OCI-LY7 (cell line): ENCODE measurements around the gene DNAJC24. TPM values are rescaled to one million over a fixed set of nuclear protein-coding genes. Genes with fewer than 3 reads are reported as not detected.

ENCODE experiments used
- BruUV-seq: library from RNA; stranded (reverse); fragments of 400-500 nt; replicated peaks from 2 replicates; lab custom pipeline; 2021; lab: Mats Ljungman, UMichigan
- CTCF ChIA-PET: fragments of 300-600 bp; sonication (Branson Sonifier 250); formaldehyde crosslinking; loops from one replicate; lab custom pipeline; 2022; ENCODE audit warnings: antibody characterized with exemption; ENCODE audit not compliant: unreplicated experiment; lab: Charles Lee
- POLR2A ChIA-PET: fragments of 300-600 bp; sonication (Branson Sonifier 250); formaldehyde crosslinking; loops from one replicate; lab custom pipeline; 2022; ENCODE audit warnings: antibody characterized with exemption; lab: Charles Lee
- DNase-seq: peaks from one replicate; pipeline ENCODE4 v3.0.0-alpha.2; 2015; ENCODE audit warnings: low spot score
- H2AFZ ChIP-seq: fragments of 200-600 bp; sonication (generic), shearing (Covaris generic); 2 replicates; pipeline ENCODE4 v1.6.1; 2014; ENCODE audit warnings: mild to moderate bottlenecking, antibody characterized with exemption, low read length, moderate library complexity
- H3K27ac ChIP-seq: fragments of 200-600 bp; sonication (generic); 2 replicates; pipeline ENCODE4 v1.5.1; 2014; ENCODE audit warnings: mixed run types, low read depth, mild to moderate bottlenecking, moderate library complexity, low read length, inconsistent platforms; ENCODE audit not compliant: poor library complexity, severe bottlenecking
- H3K36me3 ChIP-seq: fragments of 200-600 bp; sonication (generic); 2 replicates; pipeline ENCODE4 v1.6.1; 2014; ENCODE audit warnings: mild to moderate bottlenecking, antibody characterized with exemption, low read length, moderate library complexity, mixed read lengths; ENCODE audit not compliant: insufficient read depth
- H3K4me1 ChIP-seq: fragments of 200-600 bp; sonication (generic); 2 replicates; pipeline ENCODE4 v1.5.1; 2014; ENCODE audit warnings: mild to moderate bottlenecking, low read length; ENCODE audit not compliant: insufficient read depth, poor library complexity, severe bottlenecking
- H3K4me2 ChIP-seq: fragments of 200-600 bp; sonication (generic); 2 replicates; pipeline ENCODE4 v1.6.1; 2014; ENCODE audit warnings: mild to moderate bottlenecking, low read length
- H3K4me3 ChIP-seq: fragments of 200-600 bp; sonication (generic); 2 replicates; pipeline ENCODE4 v1.5.1; 2014; ENCODE audit warnings: mild to moderate bottlenecking, low read depth, low read length; ENCODE audit not compliant: poor library complexity, severe bottlenecking
- H3K79me2 ChIP-seq: fragments of 200-600 bp; sonication (generic); 2 replicates; pipeline ENCODE4 v1.6.1; 2016; ENCODE audit warnings: low read depth, mild to moderate bottlenecking, low read length, moderate library complexity, mixed read lengths; ENCODE audit not compliant: insufficient read depth
- H3K9me2 ChIP-seq: fragments of 200-600 bp; sonication (generic); 2 replicates; pipeline ENCODE4 v1.6.1; 2016; ENCODE audit warnings: mild to moderate bottlenecking, low read length, mixed read lengths; ENCODE audit not compliant: insufficient read depth
- H3K9me3 ChIP-seq: fragments of 200-600 bp; sonication (generic); 2 replicates; pipeline ENCODE4 v1.6.1; 2014; ENCODE audit warnings: mild to moderate bottlenecking, mixed run types, low read length, mixed read lengths
- H4K20me1 ChIP-seq: fragments of 200-600 bp; sonication (generic); 2 replicates; pipeline ENCODE4 v1.6.1; 2014; ENCODE audit warnings: mild to moderate bottlenecking, antibody characterized with exemption, low read length, moderate library complexity, mixed read lengths; ENCODE audit not compliant: insufficient read depth
- EZH2phosphoT487 ChIP-seq: fragments of 200-600 bp; sonication (generic); IDR thresholded peaks from 2 replicates; pipeline ENCODE4 v1.6.1; 2018; ENCODE audit warnings: low read depth, borderline replicate concordance, mild to moderate bottlenecking, mixed run types, antibody characterized with exemption, low read length, moderate library complexity, mixed read lengths
- intact Hi-C: fragments of 100-400 bp; cut with micrococcal nuclease; formaldehyde crosslinking; loops from one replicate; pipeline ENCODE4 v1.10.0; 2022; ENCODE audit not compliant: unreplicated experiment
- total RNA-seq, 2 experiments: library from RNA; depleted of rRNA in 1 of 2; stranded (reverse); fragments of >200 nt in 1 of 2; shearing (Covaris generic) in 1 of 2; gene quantifications; 2 replicates each; pipeline ENCODE4 v1.2.3, GENCODE V29; 2014 to 2022
- TF ChIP-seq, protein P1 (sequence below): fragments of 200-600 bp; sonication (generic); conservative IDR thresholded peaks from 2 replicates; pipeline ENCODE4 v1.5.1; 2014; ENCODE audit warnings: mild to moderate bottlenecking, antibody characterized with exemption, low read length, moderate library complexity, mixed read lengths

The DNAJC24 gene
- total RNA-seq, 2 experiments from 2014 or later: 11.6 to 16.3 TPM

- H3K79me2 ChIP-seq: no peaks in the 10 kb centered on the region
- BruUV-seq: no TSS peak
- H3K4me1 ChIP-seq: no peaks in the 10 kb centered on the region
- no peak for TF ChIP-seq EZH2phosphoT487
- TF ChIP-seq, protein P1, sequence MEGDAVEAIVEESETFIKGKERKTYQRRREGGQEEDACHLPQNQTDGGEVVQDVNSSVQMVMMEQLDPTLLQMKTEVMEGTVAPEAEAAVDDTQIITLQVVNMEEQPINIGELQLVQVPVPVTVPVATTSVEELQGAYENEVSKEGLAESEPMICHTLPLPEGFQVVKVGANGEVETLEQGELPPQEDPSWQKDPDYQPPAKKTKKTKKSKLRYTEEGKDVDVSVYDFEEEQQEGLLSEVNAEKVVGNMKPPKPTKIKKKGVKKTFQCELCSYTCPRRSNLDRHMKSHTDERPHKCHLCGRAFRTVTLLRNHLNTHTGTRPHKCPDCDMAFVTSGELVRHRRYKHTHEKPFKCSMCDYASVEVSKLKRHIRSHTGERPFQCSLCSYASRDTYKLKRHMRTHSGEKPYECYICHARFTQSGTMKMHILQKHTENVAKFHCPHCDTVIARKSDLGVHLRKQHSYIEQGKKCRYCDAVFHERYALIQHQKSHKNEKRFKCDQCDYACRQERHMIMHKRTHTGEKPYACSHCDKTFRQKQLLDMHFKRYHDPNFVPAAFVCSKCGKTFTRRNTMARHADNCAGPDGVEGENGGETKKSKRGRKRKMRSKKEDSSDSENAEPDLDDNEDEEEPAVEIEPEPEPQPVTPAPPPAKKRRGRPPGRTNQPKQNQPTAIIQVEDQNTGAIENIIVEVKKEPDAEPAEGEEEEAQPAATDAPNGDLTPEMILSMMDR: no peak
- H3K4me3 ChIP-seq: no peak overlapping the region
- H2AFZ ChIP-seq: no peak overlapping the region
- no peak for DNase-seq
- POLR2A ChIA-PET: no interaction called here
- H3K9me2 ChIP-seq: no peaks in the 10 kb centered on the region
- no peaks in the 10 kb centered on the region for H4K20me1 ChIP-seq
- H3K9me3 ChIP-seq: no peaks in the 10 kb centered on the region
- no peak overlapping the region for H3K27ac ChIP-seq
- intact Hi-C loops: no loop called here
- H3K4me2 ChIP-seq: no peak overlapping the region
- CTCF ChIA-PET: no interaction called here
- no peaks in the 10 kb centered on the region for H3K36me3 ChIP-seq
Observed at GRCh38 chr11:31383116-31383515, 13.5 kb downstream of the DNAJC24 start.

GRCh38 chr11:31387379-31387778 is 17.7 kb downstream of the DNAJC24 start:
- no peaks in the 10 kb centered on the region for H3K36me3 ChIP-seq
- TF ChIP-seq, protein P1: no peak
- no peak for TF ChIP-seq EZH2phosphoT487
- BruUV-seq: no TSS peak
- H3K4me3 ChIP-seq: no peak overlapping the region
- H3K9me3 ChIP-seq: no peaks in the 10 kb centered on the region
- intact Hi-C loops: no loop called here
- no peak overlapping the region for H2AFZ ChIP-seq
- ChIA-PET POLR2A (interaction anchor here (0.7 kb wide), 1 partner anchor 118 kb away, joined by 3 read pairs; no protein-coding TSS in a partner anchor), CTCF (no interaction called here)
- no peaks in the 10 kb centered on the region for H3K79me2 ChIP-seq
- no peaks in the 10 kb centered on the region for H3K4me1 ChIP-seq
- no peak overlapping the region for H3K4me2 ChIP-seq
- DNase-seq: no peak
- no peaks in the 10 kb centered on the region for H4K20me1 ChIP-seq
- H3K27ac ChIP-seq: no peak overlapping the region
- no peaks in the 10 kb centered on the region for H3K9me2 ChIP-seq

DNA sequence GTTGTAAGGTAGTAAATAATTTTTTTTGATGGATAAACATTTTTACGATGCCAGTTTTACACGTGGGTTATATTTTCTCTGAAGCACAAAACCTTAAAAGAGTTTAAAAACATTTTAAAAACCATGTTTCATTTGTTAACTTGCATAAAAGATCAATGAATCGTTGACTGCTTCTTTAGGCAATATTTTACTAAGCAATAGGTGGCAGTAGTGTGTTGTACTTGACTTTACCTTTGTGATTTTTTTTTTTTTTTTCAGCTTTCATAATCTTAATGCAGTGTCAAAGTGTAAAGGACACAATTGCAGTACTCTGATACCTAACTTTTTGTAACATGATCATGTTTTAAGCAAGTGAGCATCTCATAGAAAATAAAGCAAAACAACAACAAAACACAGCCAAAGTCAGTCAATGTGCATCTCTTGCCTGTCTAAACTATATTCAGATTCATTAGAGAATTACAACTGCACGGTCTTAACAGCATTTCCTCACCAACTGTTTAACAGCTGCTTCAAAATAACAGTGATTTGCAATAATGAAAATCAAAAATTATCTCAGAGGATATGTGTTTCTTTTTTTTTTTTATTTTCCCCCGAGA is 27.7 kb downstream of the DNAJC24 start:
- H4K20me1 ChIP-seq: no peaks in the 10 kb centered on the region
- intact Hi-C loops: loop anchor here (2.0 to 10.0 kb wide), 4 partner anchors 473 to 780 kb away; no protein-coding TSS in a partner anchor
- H3K4me1 ChIP-seq: no peaks in the 10 kb centered on the region
- BruUV-seq: no TSS peak
- H3K36me3 ChIP-seq: no peaks in the 10 kb centered on the region
- TF ChIP-seq, protein P1: peak; percentile 85
- no peak for TF ChIP-seq EZH2phosphoT487
- H2AFZ ChIP-seq: no peak overlapping the region
- H3K79me2 ChIP-seq: no peaks in the 10 kb centered on the region
- H3K27ac ChIP-seq: no peak overlapping the region
- ChIA-PET CTCF (interaction anchor here (1.0 kb wide), 1 partner anchor 778 kb away, joined by 3 read pairs; no protein-coding TSS in a partner anchor), POLR2A (interaction anchor here (0.7 to 1.3 kb wide), 2 partner anchors 9 to 379 kb away, joined by 3 to 4 read pairs; no protein-coding TSS in a partner anchor)
- peak; percentile 42 for DNase-seq
- no peaks in the 10 kb centered on the region for H3K9me3 ChIP-seq
- H3K9me2 ChIP-seq: no peaks in the 10 kb centered on the region
- H3K4me3 ChIP-seq: no peak overlapping the region
- no peak overlapping the region for H3K4me2 ChIP-seq
